H1 (cell line): Measurements from ENCODE around the gene KCNMB1. TPM values are rescaled to one million over a fixed set of nuclear protein-coding genes. Genes with fewer than 3 reads are reported as not detected.

Source experiments
- BCL11A ChIP-seq, 2 experiments: IDR thresholded peaks; one replicate each; pipeline ENCODE4 v1.6.1; 2011; ENCODE audit warnings: low read depth in 2 of 2, low read length in 2 of 2, mild to moderate bottlenecking in 2 of 2
- MAX ChIP-seq: IDR thresholded peaks from 2 replicates; pipeline ENCODE4 v1.6.1; 2012; ENCODE audit warnings: inconsistent platforms
- SUZ12 ChIP-seq: fragments of 200-600 bp; sonication (generic); IDR thresholded peaks from 2 replicates; pipeline ENCODE4 v1.6.1; 2012; ENCODE audit warnings: mild to moderate bottlenecking, inconsistent platforms, low read length, moderate library complexity, mixed read lengths
- TCF12 ChIP-seq: IDR thresholded peaks from 2 replicates; pipeline ENCODE4 v1.6.1; 2011; ENCODE audit warnings: low read depth, mild to moderate bottlenecking, low read length
- TEAD4 ChIP-seq: IDR thresholded peaks from 2 replicates; pipeline ENCODE4 v1.6.1; 2012; ENCODE audit warnings: low read depth, low read length, inconsistent platforms, mixed read lengths
- YY1 ChIP-seq: IDR thresholded peaks from 2 replicates; pipeline ENCODE4 v1.6.1; 2011; ENCODE audit warnings: low read depth, mild to moderate bottlenecking, low read length
- polyA plus RNA-seq, 7 experiments: library from polyadenylated mRNA; depleted of rRNA in 3 of 7; stranded (reverse) in 5 of 7; unstranded in 2 of 7; fragments of >200 nt in 5 of 7; fragments of 200-250 nt in 2 of 7; gene quantifications; 1 replicate in 5 of 7; 2 replicates in 1 of 7; 4 replicates in 1 of 7; pipeline versions ENCODE4 v1.2.1 to v1.2.3, GENCODE V29; 2011 to 2013; ENCODE audit warnings: missing spikeins in 2 of 7, mixed read lengths in 2 of 7
- total RNA-seq: library from RNA; stranded (reverse); fragmentation: NEBNext Ultra II Directional; extraction: Animal tissue kit (Norgen Biotek cat#: 25700); gene quantifications from 2 replicates; pipeline ENCODE4 v1.2.1, GENCODE V29; 2021

KCNMB1 gene
- total and polyA plus RNA-seq, 2 of the 8 experiments (the other 6 are each of a cell fraction or from before 2014, with no cell fraction given) = 0.08 to 0.19 TPM

GRCh38 chr5:170408226-170408625 lies 19.1 kb upstream of the KCNMB1 start (continued):
- peak; percentile 58; the same call in 1 of the 2 replicates for TF ChIP-seq TEAD4
- no peak for TF ChIP-seq SUZ12
- peak in 1 of 2 experiments; percentile 65 for TF ChIP-seq BCL11A (IDR thresholded peaks at IDR 0.05; ENCODE audit: low read depth in 2 of 2, low read length in 2 of 2)
- no peak for TF ChIP-seq MAX
- peak; percentile 93 for TF ChIP-seq TCF12
- TF ChIP-seq YY1 = peak; percentile 57; the same call in 1 of the 2 replicates
